Right lung (tissue), 5 donors: ENCODE results near the gene FANCC. TPM values are rescaled to one million over a fixed set of nuclear protein-coding genes. Genes with fewer than 3 reads are reported as not detected.

Source experiments
- DNase-seq, 2 donors: peaks; one replicate each; pipeline ENCODE4 v3.0.0-alpha.2; 2013
- polyA plus RNA-seq, 5 donors: library from polyadenylated mRNA; unstranded; fragments of 120-200 nt; gene quantifications; one replicate each; pipeline versions ENCODE4 v1.2.1 to v1.2.3, GENCODE V29; 2013; ENCODE audit warnings: inconsistent platforms in 1 of 5, low replicate concordance in 1 of 5; ENCODE audit not compliant: insufficient read length in 5 of 5, insufficient read depth in 1 of 5

FANCC gene
- polyA plus RNA-seq, 5 donors = 22.7 to 31.7 (median 23.8) TPM

DNA sequence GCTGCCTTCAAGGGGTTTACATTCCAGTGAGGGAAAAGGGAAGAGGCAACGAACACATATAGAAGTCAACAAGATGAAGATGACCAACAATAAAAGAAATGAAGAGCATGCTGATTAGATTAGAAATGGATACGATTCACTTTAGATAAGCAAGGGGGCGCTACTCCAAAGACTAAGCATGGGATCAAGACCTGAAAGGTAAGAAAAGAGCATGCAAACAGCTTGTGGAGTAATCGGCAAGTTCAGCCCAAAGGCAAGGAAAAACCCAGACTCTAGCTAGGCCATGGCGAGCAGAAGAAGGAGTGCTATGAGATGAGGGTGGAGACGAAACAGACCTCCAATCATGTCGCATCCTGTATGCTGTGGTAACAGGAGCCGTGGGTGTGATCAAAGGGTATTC is 124.4 kb downstream of the FANCC start:
- no peak for DNase-seq

DNA sequence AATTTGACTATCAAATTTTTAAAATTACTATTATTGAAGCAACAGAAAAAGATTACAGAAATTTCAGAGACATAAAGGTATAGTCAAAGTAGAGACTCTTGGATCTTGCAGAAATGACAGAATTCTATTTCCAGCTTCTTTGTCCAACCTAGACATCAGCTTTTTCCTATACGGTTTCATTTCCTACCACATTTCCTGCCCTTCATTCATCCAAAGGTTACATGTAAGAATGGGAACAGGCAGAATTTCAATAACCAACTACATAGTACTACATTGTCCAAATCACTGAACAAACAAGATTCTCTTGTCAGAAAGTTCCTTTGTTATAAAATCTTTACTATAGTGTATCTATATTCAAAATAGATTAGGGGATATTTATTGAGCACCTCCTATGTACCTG is 124.9 kb downstream of the FANCC start:
- no peak for DNase-seq

DNA sequence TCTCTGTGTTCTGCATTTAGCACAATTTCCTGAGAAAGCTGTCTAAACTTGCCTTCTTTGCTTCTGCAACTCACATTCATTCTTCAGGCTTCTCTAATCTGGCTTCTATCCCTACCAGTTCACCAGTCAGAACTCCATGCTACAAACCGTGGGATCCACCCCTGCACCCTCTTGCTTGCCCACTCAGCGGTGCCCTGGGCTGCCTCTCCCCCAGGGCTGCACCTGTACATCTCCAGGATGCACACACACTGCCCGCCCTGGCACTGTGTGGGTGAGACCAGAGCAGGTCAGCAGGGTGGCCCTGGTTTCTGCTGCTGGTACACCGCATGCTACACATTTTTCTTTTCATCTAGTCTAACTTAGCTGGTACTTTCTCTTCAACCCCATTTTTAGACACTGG is 127.1 kb downstream of the FANCC start:
- DNase-seq = no peak

DNA sequence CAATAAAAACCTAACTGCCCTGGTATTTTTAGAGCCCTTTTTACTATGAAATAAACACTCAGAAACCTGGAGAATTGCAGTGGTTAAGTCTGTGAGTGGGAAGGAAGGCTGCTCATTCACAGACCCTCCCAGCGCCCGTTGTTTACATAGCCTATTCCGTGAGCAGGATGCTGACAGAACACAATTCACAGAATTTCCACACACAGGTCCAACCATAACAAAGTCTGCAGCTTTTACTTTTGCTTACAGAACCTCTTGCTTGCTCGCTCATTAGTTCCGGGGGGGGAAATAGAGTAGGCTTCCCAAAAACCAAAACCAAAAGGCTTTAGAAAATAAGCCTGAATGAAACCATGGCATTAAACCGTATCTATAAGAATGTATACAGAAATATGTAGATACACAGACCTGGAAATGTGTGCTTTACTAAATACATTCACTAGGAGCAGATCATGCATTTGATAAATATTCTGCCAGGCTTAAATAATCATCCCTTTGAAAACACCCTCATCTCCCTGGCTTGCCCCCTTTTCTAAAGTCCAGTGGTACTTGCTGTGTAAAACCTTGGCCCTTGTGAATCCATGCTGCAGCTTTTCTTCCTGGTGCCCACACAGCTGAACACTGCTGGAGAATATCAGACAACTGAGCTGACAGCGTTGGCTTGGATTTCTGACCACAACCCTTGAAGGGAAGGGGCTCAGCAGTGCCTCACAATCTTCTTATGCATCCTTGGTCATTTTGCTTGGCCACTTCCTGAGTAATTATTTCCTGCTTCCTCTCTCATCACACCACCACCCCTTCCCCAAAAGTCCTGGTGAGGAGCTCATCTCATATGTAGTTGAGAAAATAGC is 128.0 kb downstream of the FANCC start:
- peak; percentile 57 to 67 for DNase-seq

DNA sequence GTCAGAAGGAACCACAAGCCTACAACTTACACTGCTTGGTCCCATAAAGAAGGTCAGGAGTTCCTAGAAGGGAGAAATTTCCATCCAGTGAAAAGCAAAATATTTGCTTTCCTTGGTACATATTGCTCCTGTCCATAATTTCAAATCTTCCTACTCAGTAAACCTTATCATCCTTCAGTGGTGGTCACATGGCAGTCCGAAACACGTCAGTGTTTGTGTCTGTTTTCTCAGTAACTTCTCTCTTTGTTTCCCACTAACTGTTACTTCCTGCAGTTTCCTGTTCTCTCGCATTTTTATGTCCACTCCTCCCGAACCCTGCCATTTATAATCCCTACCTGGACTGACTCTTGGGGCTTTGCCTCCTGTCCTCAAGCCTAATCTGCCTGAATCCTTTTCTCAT is 129.1 kb downstream of the FANCC start:
- DNase-seq = no peak

DNA sequence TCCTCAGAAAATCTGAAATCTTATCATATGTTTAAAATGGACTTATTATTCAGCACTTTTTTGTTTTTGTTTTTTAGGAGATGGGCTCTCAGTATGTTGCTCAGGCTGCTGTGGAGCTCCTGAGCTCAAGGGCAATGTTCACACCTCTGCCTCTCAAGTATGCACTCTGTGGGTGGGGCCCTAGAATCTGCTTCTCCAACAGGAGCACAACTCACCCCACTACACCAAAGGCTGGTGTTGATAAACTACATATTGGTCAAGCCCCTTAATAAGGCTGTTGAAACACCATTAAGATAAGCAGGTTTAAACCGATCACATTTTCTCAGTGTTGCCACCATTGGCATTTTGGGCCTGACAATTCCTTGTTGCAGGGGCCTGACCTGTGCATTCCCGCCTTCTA is 131.6 kb downstream of the FANCC start:
- no peak for DNase-seq

DNA sequence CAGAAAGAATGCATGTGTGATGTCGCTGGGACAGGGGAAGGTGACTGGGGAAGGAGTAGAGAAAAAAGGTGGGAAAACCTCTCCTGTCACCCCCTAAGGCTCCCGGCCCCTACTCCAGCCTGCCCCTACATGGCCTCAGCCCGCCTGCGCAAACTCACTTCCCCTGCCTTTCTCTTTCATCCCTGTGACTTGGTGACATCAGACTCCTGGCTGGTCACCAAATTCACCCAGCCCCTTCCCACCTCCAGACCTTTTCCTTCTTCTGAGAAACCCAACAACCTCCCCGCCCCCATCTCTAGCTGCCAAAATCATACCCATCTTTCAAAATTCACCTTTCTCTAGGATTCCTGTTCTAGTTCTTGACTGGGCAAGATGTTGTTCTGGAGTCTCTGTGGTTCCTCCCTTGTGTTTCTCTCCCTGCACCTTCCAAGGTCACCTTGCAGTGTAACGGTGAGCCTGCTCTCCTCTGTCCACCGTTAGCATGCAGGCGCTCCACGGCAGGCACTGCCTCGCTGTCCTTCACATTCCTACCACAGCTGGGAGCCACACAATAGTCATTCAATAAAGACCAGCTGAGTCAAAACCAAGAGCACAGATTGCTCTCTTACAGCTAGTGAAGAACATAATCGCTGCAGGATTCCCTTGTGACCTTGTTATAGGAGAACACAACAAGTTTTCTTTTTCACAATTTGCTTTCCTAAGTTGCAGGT is 134.5 kb downstream of the FANCC start:
- DNase-seq = no peak

DNA sequence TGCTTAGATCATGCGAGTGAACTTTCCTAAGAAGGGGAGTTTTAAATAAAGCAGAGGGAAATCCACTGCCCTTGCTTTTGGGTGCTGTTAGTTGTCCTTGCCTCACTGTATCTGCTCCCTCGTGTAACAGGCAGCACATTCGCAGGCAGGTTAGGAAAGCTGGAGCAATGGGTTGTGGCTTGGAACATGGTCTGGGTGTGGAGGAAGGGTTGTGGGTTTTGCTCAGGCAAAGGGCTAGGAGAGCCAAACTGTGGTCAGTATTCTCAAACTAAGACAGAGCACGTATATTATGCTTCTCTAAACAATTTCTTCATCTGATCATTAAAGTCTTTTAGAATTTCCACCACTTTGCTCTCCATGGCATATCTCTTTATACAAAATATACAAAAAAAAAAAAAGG is 135.7 kb downstream of the FANCC start:
- DNase-seq = no peak

DNA sequence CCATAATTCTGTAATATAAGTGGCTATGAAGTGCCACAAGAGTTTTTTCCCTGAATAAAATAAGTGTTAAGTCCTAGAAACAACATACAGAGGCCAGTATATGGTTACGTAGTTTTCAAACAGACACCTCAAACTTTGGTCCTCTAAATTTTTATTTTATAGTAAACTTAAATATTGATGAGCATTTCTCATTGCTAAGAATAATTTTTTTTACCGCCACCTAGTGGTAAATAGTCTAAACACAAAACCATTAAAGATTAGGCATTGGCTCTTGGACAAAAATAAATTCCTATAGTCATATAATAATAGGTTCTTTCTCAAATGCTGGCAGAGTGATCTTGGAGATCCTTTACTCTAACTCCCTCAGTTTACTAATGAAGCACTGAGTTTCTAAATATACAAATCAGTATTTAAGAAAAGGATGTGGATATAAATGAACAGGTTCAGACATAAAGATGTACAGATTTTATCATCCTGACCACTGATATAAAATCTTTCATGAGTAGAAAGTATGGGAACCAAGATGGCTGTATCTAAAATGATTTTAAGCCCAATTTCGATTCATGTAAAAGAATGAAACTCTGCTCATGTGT is 136.2 kb downstream of the FANCC start:
- no peak for DNase-seq

DNA sequence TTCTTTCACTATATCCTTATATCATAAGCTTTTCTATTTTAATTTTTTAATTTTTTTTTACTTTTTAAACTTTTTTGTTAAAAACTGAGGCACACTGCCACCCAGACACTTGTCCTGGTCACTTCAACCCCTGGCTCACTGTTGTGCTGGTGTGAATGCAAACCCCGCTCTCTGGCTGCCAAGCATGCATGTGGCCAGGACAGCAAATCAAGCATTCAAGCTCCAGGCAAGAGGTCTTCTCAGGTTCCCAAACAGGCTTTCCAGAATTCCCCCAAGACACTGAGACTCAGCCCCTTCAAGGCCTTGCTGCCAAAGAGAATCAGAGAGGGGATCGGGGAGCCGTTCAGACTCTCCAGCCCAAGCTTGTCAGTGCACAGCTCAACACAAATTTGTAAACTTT is 139.9 kb downstream of the FANCC start:
- DNase-seq = no peak

DNA sequence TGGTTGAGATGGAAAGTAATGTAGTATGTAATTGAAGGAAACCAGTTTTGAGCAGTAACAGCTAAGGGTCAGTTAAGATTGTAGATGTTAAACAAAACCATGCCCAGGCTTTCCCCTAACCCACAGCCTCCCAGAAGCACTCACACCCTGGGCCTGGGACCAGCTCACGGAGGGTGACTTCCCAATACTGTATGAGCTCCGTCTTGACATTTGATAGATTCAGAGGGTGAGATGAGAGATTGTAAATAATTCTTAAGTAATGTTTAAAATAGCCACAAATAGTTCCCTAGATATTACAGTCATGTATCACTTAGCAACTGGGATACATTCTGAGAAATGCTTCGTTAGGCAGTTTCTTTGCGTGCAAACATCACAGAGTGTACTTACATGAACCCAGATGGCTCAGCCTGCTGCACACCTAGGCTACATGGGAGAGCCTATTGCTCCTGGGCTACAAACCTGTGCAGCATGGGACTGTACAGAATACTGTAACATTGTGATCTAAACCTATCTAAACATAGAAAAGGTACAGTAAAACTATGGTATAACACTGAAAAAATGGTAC is 140.7 kb downstream of the FANCC start:
- DNase-seq = no peak

DNA sequence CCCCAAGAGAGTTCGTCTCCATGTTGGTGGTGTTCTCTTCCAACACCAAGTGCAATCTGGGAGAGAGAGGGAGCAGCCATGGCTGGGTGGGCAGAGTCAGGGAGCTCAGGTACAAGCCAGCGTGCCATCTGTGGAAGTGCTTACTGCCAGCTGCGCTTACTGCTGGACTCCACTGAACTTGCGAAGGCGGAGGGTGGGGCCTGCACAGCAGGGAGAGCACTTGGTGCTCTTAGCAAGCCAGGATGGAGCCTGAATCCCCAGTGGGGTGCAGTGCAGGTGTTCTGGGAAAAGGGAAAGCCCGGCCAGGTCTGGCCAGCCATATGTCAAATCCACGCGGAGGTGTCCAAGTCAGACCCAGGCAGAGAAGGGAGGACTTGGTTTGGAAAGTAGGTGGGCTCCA is 142.0 kb downstream of the FANCC start:
- no peak for DNase-seq

DNA sequence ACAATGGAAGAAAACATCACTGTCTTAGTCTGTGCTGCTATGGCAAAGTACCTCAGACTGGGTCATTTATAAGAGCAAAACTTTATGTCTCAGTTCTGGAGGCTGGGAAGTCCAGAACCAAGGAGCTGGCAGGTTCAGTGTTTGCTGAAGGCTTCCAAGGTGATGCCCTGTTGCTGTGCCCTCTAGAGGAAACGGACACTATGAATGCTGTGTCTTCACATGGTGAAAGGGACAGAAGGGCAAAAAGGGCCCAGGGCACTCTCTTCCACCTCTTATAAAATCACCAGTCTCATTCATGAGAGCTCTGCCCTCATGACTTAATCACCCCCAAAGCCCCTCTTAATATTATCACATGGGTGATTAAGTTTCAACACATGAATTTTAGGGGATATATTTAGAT is 143.5 kb downstream of the FANCC start:
- no peak for DNase-seq

DNA sequence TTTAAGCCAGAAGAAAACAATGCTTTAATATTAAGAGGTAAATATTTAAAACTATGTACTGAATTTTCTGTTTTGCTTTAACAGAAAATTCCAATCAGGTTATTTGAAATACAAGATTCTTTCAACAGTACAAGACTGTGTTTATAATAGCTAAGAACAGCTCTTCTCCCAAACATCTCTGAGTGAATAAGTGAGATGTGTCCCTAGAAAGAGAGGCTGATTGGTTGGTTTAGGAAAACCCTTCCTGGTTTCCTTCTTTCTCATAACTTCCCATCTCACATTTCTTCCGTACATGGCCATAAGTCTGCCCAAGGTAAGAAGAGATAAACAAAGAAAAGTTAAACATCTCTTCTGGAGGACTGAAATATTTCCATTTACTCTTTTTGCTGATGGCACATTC is 145.9 kb downstream of the FANCC start:
- no peak for DNase-seq

DNA sequence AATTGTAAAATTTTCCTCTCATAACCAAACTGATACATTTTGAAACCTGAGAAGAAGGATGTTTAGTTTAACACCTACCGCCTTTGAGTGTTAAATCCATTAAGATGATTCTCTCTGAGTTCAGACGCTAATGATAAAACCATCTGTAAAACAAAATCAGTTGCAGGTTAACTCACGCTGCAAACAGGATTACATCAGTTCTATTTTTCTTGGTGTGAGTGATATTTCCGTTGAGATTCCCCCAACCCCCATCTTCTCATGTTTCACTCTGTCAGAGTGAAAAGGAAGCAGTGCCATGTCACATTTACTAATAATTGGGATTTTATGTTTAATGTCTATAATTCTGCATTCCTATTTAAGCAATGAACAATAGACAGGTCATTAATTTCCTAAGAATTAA is 146.5 kb downstream of the FANCC start:
- DNase-seq = no peak

DNA sequence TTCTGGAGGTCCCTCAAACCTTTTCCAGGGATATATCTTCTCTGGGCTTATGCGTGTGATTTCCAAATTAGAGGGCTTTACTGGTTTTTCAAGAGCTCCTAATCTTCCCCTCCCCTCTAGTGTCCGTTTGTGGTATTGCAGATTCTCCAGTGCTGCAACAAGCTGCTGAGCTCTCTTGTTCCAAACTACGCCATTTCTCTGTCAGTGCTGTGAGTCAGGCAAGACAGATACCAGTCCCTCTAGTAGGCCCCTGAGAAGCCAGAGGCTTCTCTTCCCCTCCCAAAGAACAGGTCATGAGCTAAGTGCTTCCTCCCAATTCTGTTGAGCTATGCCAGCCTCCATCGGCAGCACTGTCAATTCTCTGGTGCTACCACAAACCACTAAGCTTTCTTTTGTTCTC is 149.5 kb downstream of the FANCC start:
- DNase-seq = no peak

DNA sequence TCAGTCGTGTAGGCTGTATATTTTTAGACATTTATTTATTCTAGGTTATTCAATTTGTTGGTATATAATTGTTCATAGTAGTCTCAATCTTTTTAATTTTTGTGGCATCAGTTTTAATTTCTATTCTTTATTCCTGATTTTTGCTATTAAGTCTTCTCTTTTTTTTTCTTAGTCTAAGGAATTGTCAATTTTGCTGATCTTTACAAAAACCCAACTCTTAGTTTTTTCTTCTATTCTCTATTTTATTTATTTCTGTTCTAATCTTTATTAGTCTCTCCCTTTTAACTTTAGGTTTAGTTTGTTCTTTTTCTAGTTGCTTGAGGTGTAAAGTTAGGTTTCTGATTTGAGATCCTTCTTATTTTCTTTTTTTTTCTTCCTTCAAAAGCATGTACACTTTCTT is 152.5 kb downstream of the FANCC start:
- no peak for DNase-seq

DNA sequence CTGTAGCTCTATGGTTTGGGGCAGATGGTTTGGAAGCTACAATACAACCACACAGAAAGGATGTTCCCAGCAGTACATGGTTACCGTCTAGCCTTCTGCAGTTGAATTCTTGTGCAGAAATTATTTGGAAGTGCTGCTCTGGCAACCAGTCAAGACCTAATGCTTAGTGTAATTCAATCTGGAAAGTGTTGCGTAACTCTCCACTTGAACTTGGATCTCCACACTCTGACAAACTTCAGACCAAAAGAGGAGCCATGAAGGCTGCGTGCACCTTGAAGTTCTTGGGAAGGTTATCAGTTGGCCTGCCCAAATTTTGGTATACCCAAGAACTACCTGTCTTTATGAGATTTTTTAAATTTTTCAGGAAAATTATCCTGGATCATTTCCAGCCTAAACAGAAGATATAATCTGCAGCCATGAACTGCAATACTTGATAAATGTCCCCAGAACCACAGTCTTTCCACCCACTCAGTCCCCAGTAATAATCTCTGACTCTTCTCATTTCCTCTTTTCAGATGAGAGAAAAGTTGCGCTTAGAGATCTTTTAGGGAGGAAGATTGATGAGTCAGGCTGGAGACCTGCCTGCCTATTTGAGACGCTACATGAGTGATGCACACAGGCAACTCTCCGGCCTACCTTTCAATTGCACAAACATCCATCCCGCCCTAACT is 159.9 kb downstream of the FANCC start:
- DNase-seq = peak; percentile 89 to 91

DNA sequence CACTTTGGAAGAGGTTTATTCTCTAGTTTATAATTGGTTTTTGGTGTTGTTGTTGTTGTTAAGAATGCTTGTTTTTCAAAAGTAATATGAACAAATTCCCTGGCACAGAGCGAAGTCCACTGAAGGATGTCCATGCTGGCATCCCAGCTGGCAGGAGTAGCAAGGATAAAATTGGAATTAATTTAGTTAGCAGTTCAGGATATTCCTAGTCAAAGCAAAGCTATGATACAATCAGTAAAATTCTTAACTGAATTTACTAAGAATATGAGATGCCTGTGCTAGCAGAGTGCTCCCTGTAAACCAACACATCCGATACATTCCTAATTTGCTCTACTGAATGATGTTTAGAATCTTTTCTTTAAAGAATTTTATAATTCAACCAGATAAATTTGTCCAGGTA is 161.4 kb downstream of the FANCC start:
- DNase-seq = no peak

DNA sequence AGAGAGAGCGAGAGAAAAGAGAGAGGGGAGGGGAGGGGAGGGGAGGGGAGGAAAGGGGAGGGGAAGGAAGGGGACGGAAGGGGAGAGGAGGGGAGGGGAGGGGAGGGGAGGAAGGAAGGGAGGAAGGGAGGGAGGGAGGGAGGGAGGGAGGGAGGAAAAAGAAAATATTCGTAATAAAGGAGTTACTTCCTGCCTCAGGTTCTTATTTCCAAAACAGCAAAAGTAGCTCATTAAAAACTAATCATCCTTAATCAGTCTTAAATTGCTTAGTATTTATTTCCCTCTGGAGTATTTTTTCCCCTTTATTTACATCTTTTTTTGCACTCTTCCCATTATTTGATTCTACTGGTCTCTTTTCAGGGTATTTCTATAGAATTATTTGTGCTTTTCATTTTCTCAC is 162.3 kb downstream of the FANCC start:
- no peak for DNase-seq

DNA sequence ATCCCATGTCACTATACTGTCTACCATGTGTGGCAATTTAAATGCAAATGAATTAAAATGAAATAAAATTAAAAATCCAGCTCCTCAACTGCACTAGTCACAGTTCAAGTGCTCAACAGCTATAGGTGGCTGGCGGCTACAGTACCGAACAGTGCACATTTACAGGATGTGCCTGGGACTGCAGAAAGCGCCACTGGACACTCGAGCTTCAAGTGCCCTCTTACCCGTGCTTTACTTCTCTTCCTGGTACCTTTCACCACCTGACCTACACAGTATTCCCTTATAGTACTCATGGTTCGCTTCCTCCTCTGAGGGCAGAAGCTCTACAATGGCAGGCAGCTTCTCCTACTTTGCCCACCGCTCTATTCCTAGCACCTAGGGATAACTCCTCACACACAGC is 166.6 kb downstream of the FANCC start:
- DNase-seq = peak; percentile 47 to 48

DNA sequence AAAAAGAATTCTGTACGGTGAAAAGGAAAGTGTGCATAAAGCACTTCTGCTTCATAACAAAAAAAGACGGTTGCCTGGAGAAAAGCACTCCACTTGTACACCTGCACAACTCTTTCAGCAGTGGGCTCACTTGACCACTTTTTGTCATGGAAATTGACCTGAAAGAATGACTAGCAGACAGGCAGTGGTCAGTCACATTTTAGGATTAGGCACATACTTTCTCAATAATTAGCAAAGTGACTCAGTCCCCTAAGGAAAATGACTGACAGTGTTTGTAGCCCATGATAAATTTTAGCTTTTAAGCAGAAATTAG is 169.3 kb downstream of the FANCC start:
- DNase-seq = no peak
